HK-2 (cell line): ENCODE measurements around the gene TRAF2.
"Not testable (repeated sequence)": the region's sequence is repeated elsewhere in the genome, so short reads cannot be mapped to it uniquely, and the experiment has no call there.

ENCODE experiments used
- DNase-seq: peaks from one replicate; pipeline ENCODE4 v3.0.0-alpha.2; 2018; ENCODE audit not compliant: unreplicated experiment

Gene TRAF2

DNA sequence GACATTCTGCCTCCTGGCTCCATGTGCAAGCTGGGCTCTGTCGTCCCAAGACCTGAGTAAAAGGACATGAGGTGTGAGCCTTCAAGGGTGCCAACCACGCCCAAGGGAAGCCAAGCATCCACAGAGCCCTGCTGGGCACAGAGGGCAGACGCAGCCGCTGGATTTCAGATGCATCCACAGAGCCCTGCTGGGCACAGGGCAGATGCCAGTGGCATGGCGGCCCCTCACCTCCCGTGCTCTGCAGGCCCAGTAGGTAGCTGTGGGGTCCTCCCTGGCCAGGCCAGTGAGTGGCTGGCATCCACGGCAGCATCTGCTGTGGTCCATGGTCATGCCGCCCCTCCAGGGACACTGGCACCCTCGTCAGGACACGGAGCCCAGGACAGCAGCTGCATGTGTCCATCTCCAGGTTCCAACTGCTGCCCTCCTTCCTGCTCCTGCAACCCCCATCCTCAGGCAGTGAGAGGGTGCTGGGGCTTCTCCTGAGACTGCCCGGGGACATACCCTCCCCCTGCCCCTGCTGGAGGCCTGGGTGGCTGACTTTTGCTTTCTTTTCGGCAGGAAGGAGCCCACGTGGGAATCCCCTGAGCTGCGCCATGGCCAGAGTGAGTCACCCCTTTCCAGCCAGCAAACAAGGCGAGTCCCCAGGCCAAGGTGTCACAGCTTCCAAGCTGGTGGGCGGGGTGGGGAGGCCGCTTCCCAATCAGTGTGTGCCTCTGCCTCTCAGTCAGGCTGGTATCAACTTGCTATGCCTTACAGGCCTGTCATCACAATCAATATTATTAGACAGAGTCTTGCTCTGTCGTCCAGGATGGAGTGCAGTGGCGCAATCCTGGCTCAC lies 4.0 kb upstream of the TRAF2 start:
- DNase-seq: peak; percentile 92

DNA sequence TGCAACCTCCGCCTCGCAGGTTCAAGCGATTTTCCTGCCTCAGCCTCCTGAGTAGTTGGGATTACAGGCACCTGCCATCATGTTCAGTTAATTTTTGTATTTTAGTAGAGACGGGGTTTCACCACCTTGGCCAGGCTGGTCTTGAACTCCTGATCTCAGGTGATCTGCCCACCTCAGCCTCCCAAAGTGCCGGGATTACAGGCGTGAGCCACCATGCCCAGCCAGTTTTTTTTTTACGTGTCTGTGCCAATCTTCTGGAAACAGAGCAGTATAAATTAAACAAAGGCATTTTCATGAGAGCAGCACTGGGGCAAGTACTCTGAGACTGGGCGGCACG lies 3.4 kb upstream of the TRAF2 start:
- DNase-seq: not testable (repeated sequence)

DNA sequence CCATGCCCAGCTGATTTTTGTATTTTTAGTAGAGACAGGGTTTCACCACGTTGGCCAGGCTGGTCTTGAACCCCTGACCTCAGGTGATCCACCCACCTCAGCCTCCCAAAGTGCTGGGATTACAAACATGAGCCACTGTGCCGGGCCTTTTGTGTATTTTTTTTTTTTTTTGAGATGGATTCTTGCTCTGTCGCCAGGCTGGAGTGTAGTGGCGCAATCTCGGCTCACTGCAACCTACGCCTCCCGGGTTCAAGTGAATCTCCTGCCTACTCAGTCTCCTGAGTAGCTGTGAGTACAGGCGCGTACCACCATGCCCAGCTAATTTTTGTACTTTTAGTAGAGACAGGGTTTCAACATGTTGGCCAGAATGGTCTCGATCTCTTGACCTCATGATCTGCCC lies 2.6 kb upstream of the TRAF2 start:
- not testable (repeated sequence) for DNase-seq

DNA sequence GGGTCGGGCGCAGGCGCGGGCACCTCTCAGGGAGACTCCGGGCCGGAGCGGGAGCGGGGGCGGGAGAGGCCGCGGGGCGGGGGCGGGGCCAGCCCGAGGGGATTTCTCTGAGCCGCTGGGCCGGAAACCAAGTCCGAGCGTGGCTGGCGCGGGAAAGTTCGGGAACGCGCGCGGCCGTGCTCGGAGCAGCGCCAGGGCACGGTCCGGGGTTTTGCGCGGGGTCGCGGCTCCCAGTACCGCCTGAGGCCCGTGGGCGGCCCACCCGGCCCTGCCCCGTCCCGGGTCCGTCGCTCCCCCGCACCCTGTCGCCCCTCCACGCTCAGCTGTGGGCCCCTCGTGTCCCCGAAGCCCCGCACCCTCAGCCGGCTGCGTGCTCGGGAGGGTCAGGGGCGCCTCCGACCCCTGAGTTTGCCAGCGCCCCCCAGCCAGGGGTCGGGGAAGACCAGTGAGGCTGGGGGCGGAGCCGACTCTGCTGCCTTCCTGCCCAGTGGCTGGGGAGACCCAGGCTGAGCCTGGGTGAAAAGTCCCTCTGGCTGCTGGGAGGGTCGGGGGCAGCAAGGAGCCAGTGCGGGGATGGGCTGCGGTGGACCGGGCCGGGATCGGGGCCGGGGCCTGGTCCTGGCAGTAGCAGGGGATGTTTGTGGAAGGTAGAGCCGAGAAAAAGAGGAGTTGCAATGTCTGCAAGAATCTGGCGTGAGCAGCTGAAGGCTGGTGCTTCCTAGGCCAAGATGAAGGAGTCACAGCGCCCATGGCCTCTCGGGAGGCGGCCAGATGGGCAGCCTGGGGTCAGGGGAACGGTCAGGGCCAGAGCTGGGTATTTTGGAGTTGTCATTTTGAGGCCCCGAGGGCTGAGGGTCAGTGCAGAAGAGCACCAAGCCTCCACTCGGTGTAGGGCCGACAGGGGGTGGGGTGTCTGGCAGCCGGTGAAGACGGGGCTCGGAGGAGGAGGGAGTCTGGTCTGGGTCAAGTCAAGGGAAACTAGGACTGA lies 588 bp downstream of the TRAF2 start:
- peak; percentile 54 for DNase-seq

DNA sequence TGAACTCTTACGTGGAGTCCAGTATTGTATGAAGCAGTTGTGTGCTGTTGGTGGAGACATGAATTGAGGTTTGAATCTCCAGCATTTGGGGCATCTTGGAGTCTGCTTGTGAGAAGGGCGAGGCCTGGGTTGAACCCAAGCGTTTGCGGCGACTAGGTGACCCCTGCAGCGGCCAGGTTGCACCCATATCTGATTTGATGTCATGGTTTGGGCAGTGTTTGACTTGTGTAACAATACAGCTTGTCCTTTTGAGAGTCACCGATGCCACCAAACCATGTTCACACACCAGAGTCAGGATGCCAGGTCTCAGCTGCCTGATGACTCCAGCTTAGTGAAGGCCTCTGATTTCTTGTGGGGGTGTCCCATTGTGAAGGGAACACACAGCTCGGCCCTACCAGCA lies 2.1 kb downstream of the TRAF2 start:
- no peak for DNase-seq

DNA sequence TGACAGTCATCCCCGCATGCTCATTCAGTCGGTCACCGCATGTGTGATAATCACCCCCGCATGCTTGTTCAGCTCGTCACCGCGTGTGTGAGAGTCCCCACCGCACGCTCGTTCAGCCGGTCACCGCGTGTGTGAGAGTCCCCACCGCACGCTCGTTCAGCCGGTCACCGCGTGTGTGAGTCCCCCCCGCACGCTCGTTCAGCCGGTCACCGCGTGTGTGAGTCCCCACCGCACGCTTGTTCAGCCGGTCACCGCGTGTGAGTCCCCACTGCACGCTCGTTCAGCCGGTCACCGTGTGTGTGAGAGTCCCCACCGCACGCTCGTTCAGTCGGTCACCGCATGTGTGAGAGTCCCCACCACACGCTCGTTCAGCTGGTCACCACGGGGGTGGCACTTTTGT lies 3.5 kb downstream of the TRAF2 start:
- no peak for DNase-seq

DNA sequence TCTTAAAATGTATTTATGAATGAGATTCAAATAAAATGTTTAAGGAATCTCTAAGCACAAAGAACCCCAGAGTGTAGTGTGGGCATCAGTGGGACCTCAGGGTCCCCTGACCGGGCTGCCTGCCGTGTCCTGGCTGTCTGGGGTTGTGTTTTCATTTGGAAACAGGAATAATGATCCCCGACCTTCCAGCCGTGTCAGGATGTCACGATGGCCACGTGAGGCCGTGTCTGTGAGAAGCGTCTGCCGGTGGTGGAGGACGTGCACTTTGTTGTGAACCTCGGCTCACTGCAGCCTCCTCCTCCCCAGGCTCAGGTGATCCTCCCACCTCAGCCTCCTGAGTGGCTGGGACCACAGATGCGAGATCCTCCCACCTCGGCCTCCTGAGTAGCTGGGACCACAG lies 4.3 kb downstream of the TRAF2 start:
- DNase-seq: no peak

DNA sequence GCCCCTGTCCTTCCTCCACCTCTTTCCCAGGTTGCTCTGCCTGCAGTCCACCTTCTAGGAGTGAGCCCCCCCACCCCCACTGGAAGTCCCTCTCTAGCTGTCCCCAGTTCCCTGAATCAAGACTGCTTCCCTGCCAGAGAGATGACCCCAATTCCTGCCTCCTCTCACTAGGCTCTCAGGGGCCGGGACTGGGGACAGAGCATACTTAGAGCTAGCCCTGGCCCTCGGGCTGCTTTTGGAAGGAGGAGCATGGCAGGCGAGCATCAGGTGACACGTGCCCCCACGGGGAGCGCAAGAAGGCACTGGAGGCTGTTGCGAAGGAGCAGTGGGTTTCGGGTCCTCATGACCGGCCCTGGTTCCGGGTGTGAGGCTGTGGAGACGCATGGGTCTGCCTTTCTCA lies 9.7 kb downstream of the TRAF2 start:
- no peak for DNase-seq

DNA sequence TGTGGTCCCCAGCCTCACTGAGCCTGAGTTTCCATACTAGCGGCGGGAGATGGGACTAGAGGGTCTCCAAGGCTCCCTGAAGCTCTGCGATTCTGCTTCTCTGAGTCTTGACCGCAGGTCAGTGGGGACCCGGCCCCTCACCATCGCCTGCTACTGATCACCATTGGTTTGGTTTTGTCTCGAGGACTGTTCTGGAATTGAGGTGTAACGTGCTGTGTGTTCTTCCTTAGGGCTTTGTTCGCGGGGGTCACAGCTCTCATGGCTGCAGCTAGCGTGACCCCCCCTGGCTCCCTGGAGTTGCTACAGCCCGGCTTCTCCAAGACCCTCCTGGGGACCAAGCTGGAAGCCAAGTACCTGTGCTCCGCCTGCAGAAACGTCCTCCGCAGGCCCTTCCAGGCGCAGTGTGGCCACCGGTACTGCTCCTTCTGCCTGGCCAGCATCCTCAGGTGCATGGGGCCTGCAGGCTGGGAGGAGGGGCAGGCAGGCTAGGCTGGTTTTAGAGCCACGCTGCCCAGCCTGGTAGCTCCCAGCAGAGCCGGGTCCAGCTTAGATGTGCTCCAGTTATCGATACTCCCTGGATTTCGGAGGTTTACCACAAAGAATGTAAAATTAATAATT lies 12.3 kb downstream of the TRAF2 start:
- DNase-seq: no peak

DNA sequence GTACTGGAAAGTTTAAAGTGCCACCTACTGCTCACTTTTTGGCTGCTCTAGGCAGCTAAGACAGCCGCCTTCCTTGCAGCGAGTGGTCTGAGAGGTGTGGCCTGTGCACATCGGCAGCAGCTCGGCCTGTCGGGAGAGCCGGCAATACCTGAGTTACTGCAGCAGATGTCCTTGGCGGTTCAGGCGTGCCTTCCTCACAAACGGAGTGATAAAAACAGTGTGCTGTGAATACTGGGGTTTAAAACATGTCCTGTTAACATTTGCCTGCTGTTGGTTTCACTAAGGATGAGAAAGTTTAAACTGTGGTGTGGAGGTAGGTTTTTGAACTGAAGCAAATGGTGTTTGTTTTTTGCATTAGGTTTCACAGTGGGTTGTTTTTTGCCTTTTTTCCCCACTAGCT lies 12.9 kb downstream of the TRAF2 start:
- no peak for DNase-seq

DNA sequence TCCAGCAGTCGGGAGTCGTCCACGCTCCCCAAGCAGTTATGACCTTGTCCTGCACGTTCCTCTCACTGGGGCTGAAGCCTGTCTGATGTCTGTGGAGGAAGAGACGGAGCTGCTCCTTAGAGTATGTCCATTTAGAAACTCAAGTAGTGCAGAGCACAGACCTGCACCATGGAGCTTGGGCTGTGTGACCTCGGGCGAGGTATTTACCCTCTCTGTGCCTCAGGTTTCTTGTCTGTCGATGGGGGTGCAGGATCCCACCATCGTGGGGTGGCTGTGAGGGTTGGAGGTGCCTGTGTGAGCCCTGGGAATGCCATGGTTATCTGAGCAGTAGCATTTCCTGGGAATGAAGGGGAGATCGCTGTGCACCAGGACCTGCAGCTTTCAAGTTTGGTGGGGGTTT lies 14.2 kb downstream of the TRAF2 start:
- no peak for DNase-seq

DNA sequence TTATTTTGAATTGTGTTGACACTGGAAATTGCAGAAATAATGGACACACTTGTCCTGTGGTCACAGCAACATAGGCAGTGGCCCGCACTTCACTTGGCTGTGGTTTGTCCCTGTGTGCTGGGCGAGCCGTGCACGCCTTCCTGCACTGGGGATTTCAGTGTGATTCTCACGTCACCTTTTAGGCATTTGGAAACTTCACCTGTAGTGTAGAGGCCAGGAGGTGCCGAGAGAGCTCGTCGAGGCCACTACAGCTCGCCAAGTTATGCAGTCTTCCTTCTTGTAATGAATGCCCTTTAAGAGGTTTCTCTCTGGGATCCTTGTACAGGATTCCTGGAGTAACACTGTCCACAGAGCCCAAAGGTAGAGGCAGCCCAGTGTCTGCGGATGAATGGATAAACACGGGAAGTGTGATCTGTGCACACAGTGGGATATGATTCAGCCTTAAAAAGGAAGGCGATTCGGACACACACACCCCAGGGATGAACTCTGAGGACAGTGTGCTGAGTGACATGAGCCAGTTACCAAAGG lies 14.7 kb downstream of the TRAF2 start:
- peak; percentile 73 for DNase-seq

DNA sequence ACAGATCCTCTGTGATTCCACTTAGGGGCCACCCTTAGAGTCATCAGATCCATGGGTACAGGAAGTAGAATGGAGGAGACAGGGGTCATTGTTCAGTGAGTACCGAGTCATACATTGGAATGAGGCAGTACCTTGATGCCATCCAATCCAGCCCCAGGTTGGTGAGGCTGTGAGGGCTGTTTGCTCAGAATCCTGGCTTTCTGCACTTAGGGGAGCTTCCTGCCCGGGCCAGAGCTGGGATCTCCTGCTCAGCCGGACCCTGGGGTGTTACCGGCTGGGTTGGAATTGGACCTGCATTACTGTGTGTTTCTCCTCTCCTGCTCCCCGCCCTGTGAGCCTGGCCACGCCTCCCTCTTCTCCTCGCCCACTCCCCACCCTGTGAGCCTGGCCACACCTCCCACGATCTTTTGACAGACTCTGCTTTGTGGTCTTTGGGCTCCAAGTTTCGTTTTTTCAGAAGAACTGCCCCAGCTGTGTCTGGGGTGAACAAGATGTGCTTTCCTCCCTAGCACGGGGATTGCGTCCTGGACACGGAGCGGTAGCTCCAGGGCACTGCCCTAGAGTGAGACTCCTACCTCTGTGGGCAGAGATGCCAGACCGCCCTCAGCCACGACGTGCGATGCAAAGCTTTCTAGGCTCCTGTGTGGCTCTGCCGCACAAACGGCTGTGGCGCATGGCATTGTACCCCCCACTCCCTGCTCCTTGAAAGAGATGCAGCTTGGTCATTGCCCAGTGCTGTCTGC lies 15.4 kb downstream of the TRAF2 start:
- peak; percentile 84 for DNase-seq

DNA sequence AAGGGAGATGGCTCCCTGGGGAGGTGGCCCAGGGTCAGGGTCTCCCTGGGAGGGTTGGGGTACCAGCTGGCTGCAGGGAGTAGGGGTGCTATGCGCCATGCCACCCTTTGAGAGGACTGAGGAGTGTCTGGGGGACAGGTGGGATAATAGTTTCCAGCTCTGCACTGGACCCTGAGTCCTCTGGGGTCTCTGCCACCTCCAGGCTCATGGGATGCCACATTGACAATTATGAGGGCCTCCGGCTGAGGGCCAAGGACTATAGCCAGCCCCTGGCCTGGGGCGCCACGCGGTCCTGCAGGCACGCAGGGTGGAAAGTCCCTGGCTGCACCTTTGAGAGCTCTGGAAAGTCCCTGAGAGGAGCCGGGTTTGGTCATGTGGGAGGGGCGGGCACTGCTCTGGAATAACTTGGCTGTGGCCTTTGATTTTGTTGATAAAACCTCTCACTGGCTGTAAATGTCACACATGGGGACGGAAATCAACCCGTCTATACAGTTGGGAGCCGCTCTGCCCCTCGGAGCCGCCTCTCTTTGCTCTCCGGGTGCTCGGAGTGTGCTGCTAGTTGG lies 16.0 kb downstream of the TRAF2 start:
- DNase-seq: peak; percentile 90

DNA sequence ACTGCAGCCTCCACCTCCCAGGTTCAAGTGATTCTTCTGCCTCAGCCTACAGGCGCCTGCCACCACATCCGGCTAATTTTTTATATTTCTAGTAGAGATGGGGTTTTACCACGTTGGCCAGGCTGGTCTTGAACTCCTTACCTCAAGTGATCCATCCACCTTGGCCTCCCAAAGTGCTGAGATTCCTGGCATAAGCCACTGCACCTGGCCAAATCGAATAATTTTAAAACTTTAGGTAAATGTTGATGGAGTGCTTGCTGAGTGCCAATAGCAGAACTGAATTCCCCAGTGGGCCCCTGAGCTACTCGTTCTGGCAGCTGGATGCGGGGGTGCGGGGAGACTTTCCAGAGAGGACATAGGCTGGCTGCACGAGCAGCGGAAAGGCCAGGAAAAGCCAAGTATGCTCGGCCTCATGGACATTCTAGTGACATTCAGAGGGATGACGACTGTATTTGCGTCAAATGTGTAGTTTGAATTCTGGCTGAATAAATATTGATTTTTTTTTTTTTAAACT lies 16.8 kb downstream of the TRAF2 start:
- no peak for DNase-seq

DNA sequence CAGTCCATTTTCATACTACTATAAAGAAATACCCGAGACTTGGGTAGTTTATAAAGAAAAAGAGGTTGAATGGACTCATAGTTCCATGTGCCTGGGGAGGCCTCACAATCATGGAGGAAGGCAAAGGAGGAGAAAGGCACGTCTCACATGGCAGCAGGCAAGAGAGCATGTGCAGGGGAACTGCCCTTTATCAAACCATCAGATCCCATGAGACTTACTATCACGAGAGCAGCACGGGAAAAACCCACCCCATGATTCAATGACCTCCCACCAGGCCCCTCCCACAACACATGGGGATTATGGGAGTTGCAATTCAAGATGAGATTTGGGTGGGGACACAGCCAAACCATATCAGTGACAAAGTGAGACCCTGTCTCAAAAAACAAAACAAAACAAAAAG lies 19.9 kb downstream of the TRAF2 start:
- DNase-seq: no peak

DNA sequence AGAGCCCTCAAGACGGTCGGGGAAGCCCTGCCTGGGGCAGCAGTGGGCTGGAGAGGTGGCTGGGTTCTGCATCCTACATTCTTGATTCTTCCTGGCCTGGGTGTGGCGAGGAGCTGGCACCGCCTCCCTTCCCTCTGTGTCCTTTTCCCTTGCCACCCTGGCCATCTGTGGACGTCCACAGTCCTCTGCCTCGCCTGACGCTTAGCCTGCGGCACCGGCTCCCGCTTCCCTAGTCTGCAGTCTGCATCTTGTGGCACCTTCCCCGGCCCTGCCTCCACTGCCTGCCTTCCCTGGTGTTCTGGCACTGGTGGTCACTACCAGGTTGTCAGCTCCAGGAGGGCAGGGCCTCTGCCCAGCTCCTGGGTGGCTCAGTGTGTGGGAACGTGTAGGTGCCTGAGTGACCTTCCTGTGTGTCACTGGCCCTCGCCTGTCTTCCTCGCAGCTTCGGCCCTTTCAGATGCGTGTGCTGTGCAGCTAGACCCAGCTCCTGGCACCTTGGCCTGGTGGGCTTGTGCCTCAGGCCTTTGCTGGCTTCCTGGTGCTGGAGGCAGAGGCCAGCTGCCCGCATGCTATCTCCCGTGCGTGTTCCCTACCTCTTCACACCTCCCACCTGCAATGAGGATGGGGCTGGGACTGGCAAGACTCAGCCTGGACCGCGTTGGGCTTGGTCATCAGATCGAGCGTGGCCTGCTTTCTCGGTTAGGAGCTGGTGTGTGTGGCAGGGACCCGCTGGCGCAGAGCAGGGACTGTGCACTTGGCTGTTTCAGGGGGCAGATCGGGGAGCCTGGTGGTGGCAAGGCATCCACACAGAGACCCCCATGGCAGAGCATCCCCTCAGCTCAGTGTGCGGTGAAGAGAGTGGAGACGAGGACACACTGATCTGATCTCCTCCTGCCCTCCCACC lies 20.9 kb downstream of the TRAF2 start:
- no peak for DNase-seq

DNA sequence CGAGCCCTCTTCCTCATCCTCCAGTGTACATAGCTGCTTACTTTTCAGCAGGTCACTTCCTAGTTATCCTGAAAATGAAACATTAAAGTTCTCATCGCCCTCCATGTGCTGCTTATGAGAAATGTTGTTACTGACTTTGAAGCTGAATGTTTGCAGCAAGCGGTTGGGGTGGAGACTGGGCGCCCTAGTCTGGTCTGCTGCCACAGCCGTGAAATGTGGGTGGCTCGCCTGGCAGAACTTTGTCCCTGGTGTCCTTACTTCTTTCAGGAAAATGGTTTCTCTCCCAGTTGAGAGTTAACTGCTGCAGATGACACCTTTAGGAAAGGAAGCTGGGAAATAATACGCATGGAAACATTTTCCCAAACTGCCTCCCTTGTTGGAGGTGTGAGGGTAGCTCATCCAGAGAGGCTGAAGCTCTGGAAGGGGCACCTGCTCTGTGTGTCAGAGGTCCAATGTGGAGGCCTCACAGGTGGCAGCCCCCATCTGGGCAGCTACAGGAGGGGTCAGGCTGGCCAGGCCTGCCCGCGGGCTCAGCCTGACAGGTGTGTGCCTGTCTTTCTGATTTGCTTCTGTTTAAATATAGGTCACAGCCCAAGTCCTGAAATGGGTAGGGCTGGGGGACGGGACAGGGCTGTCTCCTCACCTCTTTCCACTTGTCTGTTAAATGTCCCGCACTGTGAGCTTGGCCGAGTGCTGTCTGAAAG lies 24.0 kb downstream of the TRAF2 start:
- DNase-seq: no peak

DNA sequence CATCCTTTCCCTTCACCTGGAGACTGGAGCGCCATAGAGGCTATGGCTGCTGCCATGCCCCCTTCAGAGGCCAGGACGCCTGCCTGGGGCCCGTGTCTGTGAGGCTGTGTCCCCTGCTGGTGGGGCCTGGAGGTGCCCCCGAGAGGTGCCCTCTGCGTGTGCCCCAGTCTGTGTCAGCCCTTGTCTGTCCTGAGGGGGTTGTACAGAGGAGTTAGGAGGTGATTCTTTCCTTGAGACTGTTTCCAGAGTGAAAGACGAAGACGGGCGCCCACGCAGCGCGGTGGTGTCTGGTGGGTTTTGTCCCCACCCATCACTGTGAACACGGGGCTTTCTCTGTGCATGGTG lies 24.6 kb downstream of the TRAF2 start:
- DNase-seq: no peak
